CD14-positive monocyte (primary cell): ENCODE data around the gene B4GALNT3. TPM values are rescaled to one million over a fixed set of nuclear protein-coding genes. Genes with fewer than 3 reads are reported as not detected.

Source experiments
- DNase-seq, 3 donors: peaks; one replicate each; pipeline ENCODE4 v3.0.0-alpha.2; 2011 to 2022
- H2AFZ ChIP-seq: 2 replicates; pipeline ENCODE4 v1.6.0; 2012; ENCODE audit warnings: mild to moderate bottlenecking, low read depth, low read length, inconsistent platforms; ENCODE audit not compliant: insufficient read depth, poor library complexity, severe bottlenecking
- H3K27ac ChIP-seq, 2 donors: 1 replicate in 1 of 2; 2 replicates in 1 of 2; pipeline ENCODE4 v1.5.1; 2012 to 2013; ENCODE audit warnings: low read length in 2 of 2, control low read depth in 1 of 2, inconsistent platforms in 1 of 2, low read depth in 1 of 2, mild to moderate bottlenecking in 1 of 2
- H3K27me3 ChIP-seq, 2 donors: one replicate each; pipeline versions ENCODE4 v1.6.0 to v1.6.1; 2011 to 2013; ENCODE audit warnings: low read length in 2 of 2; ENCODE audit not compliant: control insufficient read depth in 2 of 2, insufficient read depth in 2 of 2
- H3K36me3 ChIP-seq, 2 donors: replicated peaks in 1 of 2; 1 replicate in 1 of 2; 2 replicates in 1 of 2; pipeline versions ENCODE4 v1.5.1 to v1.6.1; 2012 to 2013; ENCODE audit warnings: low read length in 2 of 2, control low read depth in 1 of 2, inconsistent platforms in 1 of 2, mild to moderate bottlenecking in 1 of 2; ENCODE audit not compliant: insufficient read depth in 2 of 2, control insufficient read depth in 1 of 2
- H3K4me1 ChIP-seq, 2 donors: 1 replicate in 1 of 2; 2 replicates in 1 of 2; pipeline versions ENCODE4 v1.5.1 to v1.6.1; 2012 to 2013; ENCODE audit warnings: low read length in 2 of 2, control low read depth in 1 of 2, inconsistent platforms in 1 of 2, mild to moderate bottlenecking in 1 of 2, moderate library complexity in 1 of 2; ENCODE audit not compliant: insufficient read depth in 2 of 2, control insufficient read depth in 1 of 2
- H3K4me2 ChIP-seq: replicated peaks from 2 replicates; pipeline ENCODE3; 2012; ENCODE audit warnings: low read length, moderate library complexity, mild to moderate bottlenecking; ENCODE audit not compliant: poor library complexity, severe bottlenecking; ENCODE audit errors: extremely low read depth
- H3K4me3 ChIP-seq, 3 experiments: fragments of 200-600 bp in 1 of 3; sonication (generic) in 1 of 3; replicated peaks in 1 of 3; 1 replicate in 2 of 3; 2 replicates in 1 of 3; pipeline ENCODE4 v1.5.1; 2011 to 2013; ENCODE audit warnings: low read length in 3 of 3, mild to moderate bottlenecking in 3 of 3, control low read depth in 2 of 3, low read depth in 2 of 3, inconsistent platforms in 1 of 3, moderate library complexity in 1 of 3
- H3K79me2 ChIP-seq: 2 replicates; pipeline ENCODE4 v1.6.0; 2012; ENCODE audit warnings: mild to moderate bottlenecking, control low read depth, inconsistent platforms, low read length, moderate library complexity; ENCODE audit not compliant: insufficient read depth
- H3K9ac ChIP-seq: 2 replicates; pipeline ENCODE4 v1.6.0; 2017; ENCODE audit warnings: low read length, mild to moderate bottlenecking; ENCODE audit not compliant: insufficient read depth, poor library complexity, severe bottlenecking
- H3K9me3 ChIP-seq, 2 donors: replicated peaks in 1 of 2; 1 replicate in 1 of 2; 2 replicates in 1 of 2; pipeline versions ENCODE4 v1.5.1 to v1.6.1; 2012 to 2013; ENCODE audit warnings: low read length in 2 of 2, control low read depth in 1 of 2; ENCODE audit not compliant: control insufficient read depth in 1 of 2, insufficient read depth in 1 of 2
- H4K20me1 ChIP-seq: 2 replicates; pipeline ENCODE4 v1.6.0; 2012; ENCODE audit warnings: mild to moderate bottlenecking, low read length, control low read depth, moderate library complexity; ENCODE audit not compliant: insufficient read depth
- H3K27ac Mint-ChIP-seq, 7 donors: one replicate each; pipeline ENCODE4 v1.8.0; 2020; ENCODE audit warnings: mild to moderate bottlenecking in 7 of 7, mixed read lengths in 7 of 7, moderate library complexity in 6 of 7, inconsistent platforms in 2 of 7
- H3K27me3 Mint-ChIP-seq, 3 donors: one replicate each; pipeline ENCODE4 v1.8.0; 2021 to 2022; ENCODE audit warnings: low read depth in 3 of 3, mild to moderate bottlenecking in 3 of 3, mixed read lengths in 3 of 3, moderate library complexity in 3 of 3, inconsistent platforms in 1 of 3
- H3K36me3 Mint-ChIP-seq, 2 donors: one replicate each; pipeline ENCODE4 v1.8.0; 2020; ENCODE audit warnings: mixed read lengths in 2 of 2, inconsistent platforms in 1 of 2, mild to moderate bottlenecking in 1 of 2
- H3K4me1 Mint-ChIP-seq: one replicate; pipeline ENCODE4 v1.8.0; 2020; ENCODE audit warnings: mild to moderate bottlenecking, mixed read lengths
- H3K4me3 Mint-ChIP-seq, 2 donors: one replicate each; pipeline ENCODE4 v1.8.0; 2020; ENCODE audit warnings: mild to moderate bottlenecking in 2 of 2, mixed read lengths in 2 of 2, moderate library complexity in 1 of 2
- H3K9me3 Mint-ChIP-seq, 7 donors: one replicate each; pipeline ENCODE4 v1.8.0; 2020 to 2022; ENCODE audit warnings: mixed read lengths in 7 of 7, mild to moderate bottlenecking in 6 of 7, moderate library complexity in 6 of 7, inconsistent platforms in 2 of 7
- CTCF ChIP-seq: fragments of 200-600 bp; IDR thresholded peaks from one replicate; pipeline ENCODE4 v1.8.0; 2022; ENCODE audit warnings: antibody characterized with exemption, mild to moderate bottlenecking
- WGBS: methylation state at CpG from one replicate; pipeline ENCODE4 v1.1.5; 2013; ENCODE audit warnings: missing lambda C conversion rate; ENCODE audit not compliant: insufficient coverage; 5-methylcytosine and 5-hydroxymethylcytosine counted together
- intact Hi-C, 2 donors: fragments of 100-400 bp; cut with micrococcal nuclease; formaldehyde crosslinking; loops; one replicate each; pipeline versions ENCODE4 v1.15.0 to v1.15.1; 2023
- polyA plus RNA-seq, 3 donors: library from polyadenylated mRNA; depleted of rRNA in 1 of 3; unstranded in 2 of 3; stranded (reverse) in 1 of 3; fragments of 300-500 nt in 2 of 3; fragments of >200 nt in 1 of 3; fragmentation: Illumina TruSeq in 2 of 3; gene quantifications; 1 replicate in 2 of 3; 2 replicates in 1 of 3; pipeline ENCODE4 v1.2.3, GENCODE V29; 2012 to 2021

Gene B4GALNT3
- polyA plus RNA-seq, 3 donors, result 0.09 to 0.10 TPM; not detected in 1

GRCh38 chr12:505221-505620, 45.5 kb downstream of the B4GALNT3 start:
- H3K4me2 ChIP-seq, result no peak overlapping the region
- Mint-ChIP-seq H3K9me3 (peaks cover 0 to 2% (median 0%) of the 10 kb centered on the region in 7 donors), H3K4me1 (no peaks in the 10 kb centered on the region), H3K27me3 (peaks cover 10 to 17% (median 12%) of the 10 kb centered on the region in 3 donors), H3K36me3 (no peaks in the 10 kb centered on the region), H3K27ac (peak overlapping the region in 1 of 7 donors; percentile 57), H3K4me3 (no peak overlapping the region)
- intact Hi-C loops, result no loop called here
- WGBS, result 87% methylated on average over 3 of the region's 4 CpGs
- H3K4me3 ChIP-seq, result no peak overlapping the region
- DNase-seq, result no peak
- H4K20me1 ChIP-seq, result no peaks in the 10 kb centered on the region
- no peak for TF ChIP-seq CTCF
- H3K9me3 ChIP-seq, result no peaks in the 10 kb centered on the region
- no peaks in the 10 kb centered on the region for H3K4me1 ChIP-seq
- no peak overlapping the region for H3K9ac ChIP-seq
- H3K79me2 ChIP-seq, result no peaks in the 10 kb centered on the region
- H3K36me3 ChIP-seq, result no peaks in the 10 kb centered on the region
- H3K27ac ChIP-seq, result no peak overlapping the region
- H3K27me3 ChIP-seq, result peaks cover 0 to 10% of the 10 kb centered on the region in 2 donors
- no peak overlapping the region for H2AFZ ChIP-seq

GRCh38 chr12:507391-507796, 47.7 kb downstream of the B4GALNT3 start:
- Histone ChIP-seq H3K4me2 (no peak overlapping the region), H3K36me3 (no peaks in the 10 kb centered on the region), H3K9ac (no peak overlapping the region), H3K27me3 (peaks cover 0 to 7% of the 10 kb centered on the region in 2 donors), H3K27ac (no peak overlapping the region), H3K4me3 (no peak overlapping the region), H3K4me1 (no peaks in the 10 kb centered on the region), H4K20me1 (no peaks in the 10 kb centered on the region), H2AFZ (no peak overlapping the region), H3K9me3 (no peaks in the 10 kb centered on the region), H3K79me2 (no peaks in the 10 kb centered on the region)
- Mint-ChIP-seq H3K4me3 (no peak overlapping the region), H3K36me3 (no peaks in the 10 kb centered on the region), H3K27ac (no peak overlapping the region), H3K27me3 (peaks cover 12 to 18% (median 16%) of the 10 kb centered on the region in 3 donors), H3K4me1 (no peaks in the 10 kb centered on the region), H3K9me3 (peaks cover 0 to 4% (median 0%) of the 10 kb centered on the region in 7 donors)
- TF ChIP-seq CTCF, result no peak
- intact Hi-C loops, result no loop called here
- WGBS, result 92% methylated on average over 2 of the region's 9 CpGs
- DNase-seq, result no peak
